HL-60/S4 treated with phorbol 12-myristate 13-acetate at 8.2 ng/mL for 4 days and 3 days (cell line): Measurements from ENCODE around the gene PRR3.

Experiments used
- in situ Hi-C: fragments of 300-500 bp; cut with MboI; formaldehyde crosslinking; loops from 2 replicates; pipeline ENCODE4 v1.15.0; 2022; ENCODE audit warnings: low sequenced_read_pairs

Gene PRR3

DNA sequence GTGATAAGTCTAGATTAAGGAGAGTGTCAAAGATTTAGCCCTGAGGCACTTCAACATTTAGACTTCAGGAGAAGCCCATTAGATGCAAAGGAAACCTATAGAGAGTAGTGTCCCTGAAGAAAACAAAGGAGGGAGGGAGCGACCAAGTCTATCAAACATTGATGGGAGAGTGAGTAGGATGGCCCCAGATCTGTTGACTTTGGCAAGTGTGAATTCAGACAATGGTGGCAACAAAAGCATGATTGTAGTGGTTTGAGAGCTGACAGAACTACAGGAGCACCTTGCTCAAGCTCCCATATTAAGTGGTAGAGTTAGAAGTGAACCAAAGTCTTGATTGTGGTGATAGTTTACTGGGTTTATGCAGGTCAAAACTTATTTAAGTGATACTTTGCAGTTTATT is 13.2 kb downstream of the PRR3 start:
- in situ Hi-C loops: no loop called here

DNA sequence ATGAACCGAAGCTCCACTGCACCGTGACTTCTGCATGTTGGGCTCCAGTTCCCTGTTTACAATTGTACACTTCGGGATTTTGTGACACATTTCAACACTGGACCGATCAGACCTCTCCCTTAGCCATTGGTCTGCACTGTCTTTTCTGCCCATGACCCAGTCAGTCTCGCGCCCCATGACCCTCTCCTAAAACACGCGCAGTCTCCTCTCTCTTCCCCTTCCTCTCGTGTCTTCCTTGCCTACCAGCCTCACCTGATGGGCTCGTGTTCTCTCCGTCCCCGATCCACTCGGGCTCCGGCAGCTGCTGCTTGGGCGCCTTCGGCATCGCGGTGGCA is 13.6 kb downstream of the PRR3 start:
- in situ Hi-C loops: no loop called here

DNA sequence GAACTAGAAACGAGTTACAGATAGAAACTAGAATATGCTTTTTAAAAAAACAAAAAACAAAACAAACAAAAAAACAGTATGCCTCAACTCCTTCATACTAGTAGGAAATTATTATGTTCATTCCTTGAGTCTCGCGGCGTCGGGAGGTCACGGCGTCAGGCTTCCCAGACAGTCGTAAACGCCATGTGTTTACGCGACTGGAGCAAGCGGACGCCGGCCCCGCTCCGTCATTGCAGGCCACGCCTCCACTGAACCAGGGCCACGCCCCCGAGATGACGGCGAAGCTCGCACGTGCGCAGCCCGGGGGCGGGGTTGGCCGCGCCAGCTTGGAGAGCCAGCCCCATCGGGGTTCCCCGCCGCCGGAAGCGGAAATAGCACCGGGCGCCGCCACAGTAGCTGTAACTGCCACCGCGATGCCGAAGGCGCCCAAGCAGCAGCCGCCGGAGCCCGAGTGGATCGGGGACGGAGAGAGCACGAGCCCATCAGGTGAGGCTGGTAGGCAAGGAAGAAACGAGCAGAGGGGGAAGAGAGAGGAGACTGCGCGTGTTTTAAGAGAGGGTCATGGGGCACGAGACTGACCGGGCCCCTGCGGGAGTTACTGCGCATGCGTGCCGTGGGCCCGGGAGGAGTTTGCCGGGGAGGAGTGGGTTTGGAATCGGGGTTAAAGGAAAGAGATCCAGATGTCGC is 14.1 kb downstream of the PRR3 start, which contains the start of gene ABCF1:
Gene ABCF1, plus strand, starts transcription at position 368 of the 687 bp plus-strand sequence. Its CDS starts 46 bp downstream, at position 414.
- in situ Hi-C loops: no loop called here

DNA sequence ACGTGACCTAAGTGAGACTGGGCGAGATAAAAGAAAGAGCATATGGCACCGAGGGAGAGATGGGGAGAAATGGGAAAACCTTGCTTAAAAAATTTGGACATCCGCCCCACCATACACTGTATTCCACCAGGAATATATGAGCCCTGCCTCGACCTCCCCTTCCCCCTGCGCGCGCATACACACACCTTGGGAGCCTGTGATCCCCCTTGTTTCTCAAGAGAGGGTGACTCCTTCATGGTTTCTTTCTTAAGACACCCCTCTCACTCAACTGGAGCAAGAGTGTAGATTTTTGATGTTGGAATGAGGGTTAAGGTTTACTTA is 14.6 kb downstream of the PRR3 start:
- in situ Hi-C loops: no loop called here

DNA sequence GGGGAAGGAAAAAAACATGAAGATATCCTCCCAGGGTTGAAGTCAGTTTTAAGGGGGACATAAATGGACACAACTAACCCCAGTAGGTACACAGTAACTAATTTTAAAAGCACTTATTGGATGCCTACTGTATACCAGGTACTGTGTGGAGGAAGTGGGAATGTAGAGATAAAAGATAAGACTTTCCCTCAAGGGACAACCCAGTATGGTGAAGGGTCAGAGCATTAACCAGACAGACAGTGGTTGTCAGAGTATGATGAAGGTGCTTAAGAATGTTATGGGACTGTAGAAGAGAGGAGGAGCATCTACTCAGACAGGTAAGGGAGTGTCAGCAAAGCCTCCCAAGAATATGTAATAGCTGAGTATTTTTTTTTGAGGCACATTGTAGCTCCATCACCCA is 15.1 kb downstream of the PRR3 start:
- in situ Hi-C loops: no loop called here

DNA sequence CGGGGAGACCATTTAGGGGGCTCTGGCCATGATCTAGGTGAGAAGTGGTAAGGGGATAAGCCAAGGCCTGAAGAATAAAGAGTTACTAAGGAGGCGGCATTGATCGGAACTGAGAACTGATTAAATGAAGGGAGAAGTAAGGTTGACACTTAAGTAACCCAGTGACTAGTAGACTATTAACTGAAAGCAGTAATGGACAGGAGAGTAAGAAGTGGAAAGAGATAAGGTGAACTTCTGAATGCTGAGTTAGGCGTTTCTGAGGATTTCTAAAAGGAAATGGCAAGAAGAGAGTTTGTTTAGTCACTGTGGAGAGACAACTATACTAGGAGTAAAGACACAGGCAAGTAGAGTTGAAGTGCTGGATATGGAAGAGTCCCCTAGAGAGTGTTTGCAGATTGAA is 16.0 kb downstream of the PRR3 start:
- in situ Hi-C loops: no loop called here

DNA sequence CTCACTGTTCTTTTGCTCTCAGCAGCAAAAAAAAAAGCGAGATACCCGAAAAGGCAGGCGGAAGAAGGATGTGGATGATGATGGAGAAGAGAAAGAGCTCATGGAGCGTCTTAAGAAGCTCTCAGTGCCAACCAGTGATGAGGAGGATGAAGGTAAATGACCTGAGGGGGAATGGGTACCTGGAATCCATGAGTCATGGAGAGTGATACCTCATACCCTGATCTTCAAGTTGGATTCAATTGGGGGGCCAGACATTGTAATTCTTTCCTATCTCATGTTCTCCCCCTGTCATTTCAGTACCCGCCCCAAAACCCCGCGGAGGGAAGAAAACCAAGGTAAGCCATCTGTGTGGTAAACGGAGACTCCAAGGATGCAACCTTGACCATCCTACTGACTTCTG is 21.0 kb downstream of the PRR3 start:
- in situ Hi-C loops: no loop called here

DNA sequence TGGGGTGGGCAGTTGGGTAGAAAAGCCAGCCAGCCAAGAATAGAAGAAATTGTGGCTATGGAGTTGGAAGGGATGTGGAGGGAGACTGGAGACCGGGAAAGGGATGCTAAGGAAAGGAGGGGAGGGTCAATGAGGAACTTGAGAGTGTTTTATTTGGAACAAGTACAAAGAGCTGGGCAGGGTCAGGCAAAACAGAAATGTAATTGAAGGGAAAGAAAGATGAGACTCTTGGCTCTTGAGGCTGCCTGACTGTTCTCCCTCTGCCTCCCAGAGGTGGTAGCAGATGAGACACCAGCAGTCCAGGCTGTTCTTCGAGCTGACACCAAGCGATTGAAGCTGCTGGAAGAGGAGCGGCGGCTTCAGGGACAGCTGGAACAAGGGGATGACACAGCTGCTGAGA is 26.8 kb downstream of the PRR3 start:
- in situ Hi-C loops: no loop called here

DNA sequence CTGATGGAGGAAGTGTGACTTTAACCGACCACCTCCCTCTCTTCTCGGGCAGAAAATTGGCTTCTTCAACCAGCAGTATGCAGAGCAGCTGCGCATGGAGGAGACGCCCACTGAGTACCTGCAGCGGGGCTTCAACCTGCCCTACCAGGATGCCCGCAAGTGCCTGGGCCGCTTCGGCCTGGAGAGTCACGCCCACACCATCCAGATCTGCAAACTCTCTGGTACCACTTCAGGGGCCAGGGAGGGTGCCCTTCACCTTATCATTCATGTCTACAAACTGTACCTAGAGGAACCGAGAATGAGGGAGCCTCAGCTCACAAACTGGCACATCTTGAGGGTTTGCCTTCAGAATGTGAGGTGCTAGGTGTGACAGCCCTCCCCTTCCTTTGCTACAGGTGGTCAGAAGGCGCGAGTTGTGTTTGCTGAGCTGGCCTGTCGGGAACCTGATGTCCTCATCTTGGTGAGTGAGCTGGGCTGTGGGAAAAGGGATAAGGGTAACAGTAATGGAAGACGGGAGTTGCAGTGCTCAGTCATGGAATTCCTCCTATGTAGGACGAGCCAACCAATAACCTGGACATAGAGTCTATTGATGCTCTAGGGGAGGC is 32.8 kb downstream of the PRR3 start:
- in situ Hi-C loops: loop anchor here (10.0 kb wide), 1 partner anchor 105 kb away; the partner anchor contains the start of gene HLA-E

DNA sequence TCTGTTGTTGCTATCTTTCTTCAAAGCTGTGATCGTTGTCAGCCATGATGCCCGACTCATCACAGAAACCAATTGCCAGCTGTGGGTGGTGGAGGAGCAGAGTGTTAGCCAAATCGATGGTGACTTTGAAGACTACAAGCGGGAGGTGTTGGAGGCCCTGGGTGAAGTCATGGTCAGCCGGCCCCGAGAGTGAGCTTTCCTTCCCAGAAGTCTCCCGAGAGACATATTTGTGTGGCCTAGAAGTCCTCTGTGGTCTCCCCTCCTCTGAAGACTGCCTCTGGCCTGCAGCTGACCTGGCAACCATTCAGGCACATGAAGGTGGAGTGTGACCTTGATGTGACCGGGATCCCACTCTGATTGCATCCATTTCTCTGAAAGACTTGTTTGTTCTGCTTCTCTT is 33.4 kb downstream of the PRR3 start:
- in situ Hi-C loops: loop anchor here (10.0 kb wide), 1 partner anchor 106 kb away; the partner anchor contains the start of gene HLA-E

DNA sequence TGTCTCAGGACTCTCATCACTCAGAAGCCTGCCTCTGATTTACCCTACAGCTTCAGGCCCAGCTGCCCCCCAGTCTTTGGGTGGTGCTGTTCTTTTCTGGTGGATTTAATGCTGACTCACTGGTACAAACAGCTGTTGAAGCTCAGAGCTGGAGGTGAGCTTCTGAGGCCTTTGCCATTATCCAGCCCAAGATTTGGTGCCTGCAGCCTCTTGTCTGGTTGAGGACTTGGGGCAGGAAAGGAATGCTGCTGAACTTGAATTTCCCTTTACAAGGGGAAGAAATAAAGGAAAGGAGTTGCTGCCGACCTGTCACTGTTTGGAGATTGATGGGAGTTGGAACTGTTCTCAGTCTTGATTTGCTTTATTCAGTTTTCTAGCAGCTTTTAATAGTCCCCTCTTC is 33.9 kb downstream of the PRR3 start:
- in situ Hi-C loops: loop anchor here (10.0 kb wide), 1 partner anchor 106 kb away; the partner anchor contains the start of gene HLA-E

DNA sequence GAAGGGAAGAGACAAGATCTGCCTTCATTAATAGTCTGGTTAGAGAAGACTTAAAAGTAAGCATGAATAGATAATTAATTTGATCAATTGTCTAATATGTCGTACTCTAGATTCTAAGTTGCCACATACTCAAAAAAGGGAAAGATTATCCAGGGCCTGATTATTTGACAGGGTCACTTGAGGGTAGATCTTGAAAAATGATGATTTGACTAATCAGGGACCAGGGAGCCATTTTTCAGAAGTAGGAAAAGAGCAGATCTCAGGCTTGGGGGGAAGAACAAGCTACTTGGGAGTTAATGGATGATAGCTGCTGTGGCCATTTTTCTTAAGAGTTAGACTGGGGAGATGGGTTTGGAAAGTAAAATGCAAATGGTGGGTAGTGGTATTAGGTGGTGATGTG is 35.2 kb downstream of the PRR3 start:
- in situ Hi-C loops: loop anchor here (10.0 kb wide), 1 partner anchor 107 kb away; the partner anchor contains the start of gene HLA-E

DNA sequence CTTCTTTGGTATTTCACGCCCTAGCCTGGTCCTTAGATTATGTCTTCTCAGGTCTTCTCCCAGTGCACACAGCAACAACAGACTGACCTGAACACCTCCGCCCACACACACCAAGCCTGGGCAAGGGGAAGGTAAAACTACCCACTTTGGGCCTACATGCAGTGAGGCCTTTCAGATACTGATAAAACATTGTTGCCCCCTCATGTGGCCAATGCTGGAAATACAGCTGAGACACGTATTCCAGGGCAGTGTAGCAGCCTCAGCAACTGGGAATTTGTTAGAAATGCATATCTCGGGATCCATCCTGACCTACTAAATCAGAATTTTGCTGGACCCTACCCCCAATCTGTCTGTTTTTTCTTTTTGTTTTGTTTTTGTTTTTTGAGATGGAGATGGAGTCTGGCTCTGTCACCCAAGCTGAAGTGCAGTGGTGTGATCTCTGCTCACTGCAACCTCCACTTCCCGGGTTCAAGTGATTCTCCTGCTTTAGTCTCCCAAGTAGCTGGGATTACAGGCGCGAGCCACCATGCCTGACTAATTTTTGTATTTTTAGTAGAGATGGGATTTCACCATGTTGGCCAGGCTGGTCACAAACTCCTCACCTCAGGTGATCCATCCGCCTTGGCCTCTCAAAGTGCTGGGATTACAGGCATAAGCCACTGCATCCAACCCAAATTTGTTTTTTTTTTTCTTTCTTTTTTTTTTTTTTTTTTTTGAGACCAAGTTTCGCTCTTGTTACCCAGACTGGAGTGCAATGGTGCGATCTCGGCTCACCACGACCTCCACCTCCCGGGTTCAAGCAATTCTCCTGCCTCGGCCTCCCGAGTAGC is 40.4 kb downstream of the PRR3 start:
- in situ Hi-C loops: loop anchor here (10.0 kb wide), 1 partner anchor 113 kb away; the partner anchor contains the start of gene HLA-E

DNA sequence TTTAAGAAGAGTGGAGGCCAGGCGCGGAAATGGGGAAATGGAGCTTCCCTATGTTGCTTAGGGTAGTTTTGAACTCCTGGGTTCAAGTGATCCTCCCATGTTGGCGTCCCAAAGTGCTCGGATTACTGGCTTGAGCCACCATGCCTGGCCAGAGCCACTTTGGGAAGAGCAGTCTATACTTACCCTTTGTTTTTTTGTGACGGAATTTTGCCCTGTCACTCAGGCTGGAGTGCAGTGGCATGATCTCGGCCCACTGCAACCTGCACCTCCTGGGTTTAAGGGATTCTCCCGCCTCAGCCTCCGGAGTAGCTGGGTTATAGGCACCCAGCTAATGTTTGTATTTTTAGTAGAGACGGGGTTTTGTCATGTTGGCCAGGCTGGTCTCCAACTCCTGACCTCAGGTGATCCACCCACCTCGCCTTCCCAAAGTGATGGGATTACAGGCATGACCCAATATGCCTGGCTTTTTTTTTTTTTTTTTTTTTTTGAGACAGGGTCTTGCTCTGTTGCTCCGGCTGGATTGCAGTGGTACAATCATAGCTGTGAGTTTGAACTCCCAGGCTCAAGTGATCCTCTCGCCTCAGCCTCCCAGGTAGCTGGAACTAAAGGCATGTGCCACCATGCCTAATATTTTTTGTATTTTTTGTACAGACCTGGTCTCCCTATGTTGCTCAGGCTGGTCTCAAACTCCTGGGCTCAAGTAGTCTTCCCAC is 42.0 kb downstream of the PRR3 start:
- in situ Hi-C loops: loop anchor here (10.0 kb wide), 1 partner anchor 114 kb away; the partner anchor contains the start of gene HLA-E

DNA sequence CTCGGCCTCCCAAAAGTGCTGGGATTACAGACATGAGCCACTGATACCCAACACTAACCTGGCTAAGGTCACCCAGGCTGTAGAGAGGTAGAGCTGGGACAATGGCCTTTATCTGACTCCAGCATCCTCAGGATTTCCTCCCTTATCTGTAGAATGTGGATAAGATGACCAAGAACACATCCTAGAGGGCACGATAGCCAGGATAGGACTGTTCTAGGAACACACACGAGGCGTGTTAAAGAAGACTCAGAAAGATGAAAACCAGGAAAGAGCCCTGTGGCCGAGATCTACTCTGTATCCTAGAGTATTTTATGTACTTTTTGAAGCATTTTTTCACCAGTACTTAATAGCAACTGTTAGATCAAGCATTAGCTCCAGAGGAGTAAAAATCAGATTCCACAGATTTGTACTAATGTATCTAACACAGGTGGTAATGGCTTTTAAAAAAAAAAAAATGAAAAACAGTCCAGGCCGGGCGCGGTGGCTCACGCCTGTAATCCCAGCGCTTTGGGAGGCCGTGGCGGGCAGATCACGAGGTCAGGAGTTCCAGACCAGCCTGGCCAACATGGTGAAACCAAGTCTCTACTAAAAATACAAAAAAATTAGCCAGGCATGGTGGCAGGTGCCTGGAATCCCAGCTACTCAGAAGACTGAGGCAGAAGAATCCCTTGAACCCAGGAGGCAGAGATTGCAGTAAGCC is 42.7 kb downstream of the PRR3 start:
- in situ Hi-C loops: loop anchor here (10.0 kb wide), 1 partner anchor 115 kb away; the partner anchor contains the start of gene HLA-E

DNA sequence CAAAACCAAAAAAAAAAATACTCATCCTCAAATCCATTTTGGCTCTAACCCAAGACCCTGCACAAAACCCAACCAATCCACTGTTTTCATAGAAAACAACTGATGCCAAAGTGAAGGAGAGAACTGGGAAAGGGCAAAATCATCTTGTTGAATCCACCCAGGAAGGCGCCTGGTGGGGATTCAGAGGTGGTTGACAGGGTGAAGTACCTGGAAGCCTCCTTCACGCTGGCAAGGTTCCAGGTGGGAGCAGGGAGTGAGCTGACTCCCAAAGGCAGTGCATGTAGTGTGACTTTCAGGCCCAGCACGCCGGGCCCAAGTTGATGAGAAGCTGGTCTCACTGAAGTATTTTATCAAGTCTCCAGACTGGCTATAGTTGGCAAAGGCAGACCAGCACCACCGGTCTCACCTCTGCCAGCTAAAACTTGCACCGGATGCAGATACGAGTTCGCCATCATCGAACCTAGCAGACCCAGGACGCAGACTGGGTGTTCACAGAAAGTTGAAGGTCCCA is 43.4 kb downstream of the PRR3 start:
- in situ Hi-C loops: no loop called here

DNA sequence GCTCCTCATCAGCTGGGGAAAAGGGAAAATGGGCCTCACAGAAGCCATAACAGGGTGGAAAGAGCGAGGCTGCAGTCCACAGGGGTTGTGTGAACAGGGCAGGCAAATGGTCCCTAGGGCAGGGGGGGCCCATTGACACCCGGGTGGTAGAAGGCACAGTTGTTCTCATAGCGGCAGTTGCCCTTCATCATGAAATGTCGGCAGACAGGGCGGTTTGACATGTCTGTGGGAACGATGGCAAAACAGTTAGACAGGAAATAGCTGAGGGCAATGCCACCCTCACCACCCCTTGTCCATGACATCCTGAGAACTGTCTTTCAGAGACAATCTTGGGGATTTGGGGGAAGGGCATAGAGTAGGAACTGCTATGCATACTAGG is 44.3 kb downstream of the PRR3 start:
- in situ Hi-C loops: no loop called here

DNA sequence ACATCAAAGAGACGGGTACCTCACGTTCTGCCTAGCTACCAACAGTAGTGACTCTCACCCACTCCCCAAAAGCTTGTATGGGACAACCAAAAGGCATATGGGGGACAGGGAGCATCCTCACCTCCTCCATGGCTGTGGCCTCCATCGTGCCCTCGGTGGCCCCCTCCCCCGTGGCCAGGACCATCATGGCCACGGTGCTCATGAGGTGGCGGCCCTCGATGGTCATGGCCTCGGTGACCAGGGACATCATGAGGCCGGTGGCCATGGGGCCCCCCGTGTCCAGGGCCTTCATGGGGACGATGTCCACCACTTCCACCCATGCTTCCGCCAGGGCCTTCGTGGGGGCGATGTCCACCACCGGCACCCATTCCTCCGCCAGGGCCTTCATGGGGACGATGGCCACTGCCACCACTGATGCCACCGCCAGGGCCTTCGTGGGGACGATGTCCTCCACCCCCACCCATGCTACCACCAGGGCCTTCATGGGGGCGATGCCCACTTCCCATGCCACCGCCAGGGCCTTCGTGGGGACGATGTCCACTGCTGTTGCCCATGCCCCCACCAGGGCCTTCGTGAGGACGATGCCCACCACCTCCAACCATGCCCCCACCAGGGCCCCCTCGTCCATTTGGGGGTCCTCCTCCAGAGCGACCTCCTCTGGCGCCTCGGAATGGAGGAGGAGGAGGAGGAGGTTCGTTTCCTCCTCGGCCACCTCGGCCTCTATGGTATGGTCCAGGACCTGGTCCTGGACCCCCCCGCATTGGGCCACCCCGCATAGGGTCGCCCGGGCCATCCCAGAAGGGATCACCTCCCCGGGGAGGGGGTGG is 44.9 kb downstream of the PRR3 start:
- in situ Hi-C loops: no loop called here

DNA sequence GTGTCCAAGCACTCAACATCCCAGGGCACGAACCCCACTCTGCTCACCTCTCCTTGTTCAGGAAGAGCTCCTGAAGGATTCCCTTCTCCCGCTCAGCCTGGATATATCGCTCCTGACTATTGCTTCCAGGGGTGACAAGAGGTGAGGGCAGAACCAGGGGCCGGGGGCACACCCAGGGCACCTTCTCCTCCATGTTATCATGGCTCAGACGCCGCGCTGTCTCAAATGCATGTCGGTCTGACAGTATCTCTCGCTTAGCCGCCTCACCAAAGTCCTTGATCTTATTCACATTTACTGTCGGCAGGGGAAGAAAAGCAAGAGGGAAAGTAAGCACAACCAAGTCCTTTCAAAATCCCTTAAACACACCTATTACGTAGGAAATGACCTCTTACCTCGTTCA is 46.9 kb downstream of the PRR3 start:
- in situ Hi-C loops: no loop called here
